Right cardiac atrium (tissue), 5 donors: ENCODE measurements around the gene CAV2. TPM values are rescaled to one million over a fixed set of nuclear protein-coding genes. Genes with fewer than 3 reads are reported as not detected.
"Not testable (repeated sequence)": the region's sequence is repeated elsewhere in the genome, so short reads cannot be mapped to it uniquely, and the experiment has no call there.

Experiments
- ATAC-seq, 2 donors: fragments of 200-7000 bp; cut with Tn5 transposase; one replicate each; pipeline versions ENCODE4 v1.8.0 to v1.9.1; 2020; ENCODE audit warnings: moderate library complexity in 2 of 2, mild to moderate bottlenecking in 1 of 2
- DNase-seq, 3 donors: peaks; one replicate each; pipeline ENCODE4 v3.0.0-alpha.2; 2020
- H3K27ac ChIP-seq: one replicate; pipeline ENCODE4 v1.5.1; 2013; ENCODE audit warnings: mild to moderate bottlenecking, low read length, control low read depth, moderate library complexity
- H3K27me3 ChIP-seq: one replicate; pipeline ENCODE4 v1.6.1; 2013; ENCODE audit not compliant: control insufficient read depth, insufficient read depth
- H3K4me1 ChIP-seq: one replicate; pipeline ENCODE4 v1.6.1; 2013; ENCODE audit warnings: low read length; ENCODE audit not compliant: control insufficient read depth, insufficient read depth
- H3K4me3 ChIP-seq: one replicate; pipeline ENCODE4 v1.5.1; 2013; ENCODE audit warnings: low read length, control low read depth
- H3K9me3 ChIP-seq: one replicate; pipeline ENCODE4 v1.6.1; 2013; ENCODE audit warnings: low read length; ENCODE audit not compliant: control insufficient read depth
- WGBS: extraction: QIAGEN DNeasy Blood & Tissue Kit; methylation state at CpG from one replicate; pipeline ENCODE4 v1.1.7; 2013; 5-methylcytosine and 5-hydroxymethylcytosine counted together
- intact Hi-C, 4 donors: fragments of 100-400 bp; cut with DNase I; formaldehyde crosslinking; loops; one replicate each; pipeline versions ENCODE4 v1.11.0 to v1.14.0; 2022 to 2023
- polyA plus RNA-seq: library from polyadenylated mRNA; stranded (reverse); fragments of 200-250 nt; gene quantifications from one replicate; pipeline ENCODE4 v1.2.3, GENCODE V29; 2013
- total RNA-seq, 4 donors: library from RNA; stranded (reverse); fragmentation: NEBNext Ultra II Directional; extraction: Animal tissue kit (Norgen Biotek cat#: 25700); gene quantifications; one replicate each; pipeline ENCODE4 v1.2.1, GENCODE V29; 2021
- donor health status: healthy with polysubstance abuse.
- donor health status: DM: no; HTN: yes; CAD: no.
- donor health status: DM: no; HTN: no; CAD: no.
- donor health status: DM: no; HTN: yes; CAD: no; lungs with severe emphysema.
- donor health status: DM: yes; HTN: yes; CAD: no.

CAV2 gene
- total and polyA plus RNA-seq, 5 donors = 136 to 233 (median 186) TPM

- 94% methylated on average over 2 of the region's 2 CpGs for WGBS
- H3K4me3 ChIP-seq = no peak overlapping the region
- no peak overlapping the region for H3K27ac ChIP-seq
- no peaks in the 10 kb centered on the region for H3K4me1 ChIP-seq
- ATAC-seq (no peak), DNase-seq (no peak)
- intact Hi-C loops = no loop called here
- no peaks in the 10 kb centered on the region for H3K9me3 ChIP-seq
- H3K27me3 ChIP-seq = no peaks in the 10 kb centered on the region
These were observed 34.4 kb upstream of the CAV2 start for GRCh38 chr7:116465125-116465524.

GRCh38 chr7:116468534-116468933 lies 31.0 kb upstream of the CAV2 start:
- no peak for ATAC-seq
- H3K4me1 ChIP-seq = no peaks in the 10 kb centered on the region
- no peak for DNase-seq

GRCh38 chr7:116477625-116478024 lies 21.9 kb upstream of the CAV2 start:
- Histone ChIP-seq H3K4me1 (no peaks in the 10 kb centered on the region), H3K27me3 (no peaks in the 10 kb centered on the region), H3K27ac (no peak overlapping the region), H3K9me3 (no peaks in the 10 kb centered on the region), H3K4me3 (no peak overlapping the region)
- ATAC-seq (no peak), DNase-seq (no peak)
- 99% methylated on average over 1 of the region's 1 CpG for WGBS
- intact Hi-C loops = no loop called here

More at GRCh38 chr7:116468534-116468933, 31.0 kb upstream of the CAV2 start:
- no peaks in the 10 kb centered on the region for H3K9me3 ChIP-seq
- H3K4me3 ChIP-seq = no peak overlapping the region
- WGBS = 68% methylated on average over 2 of the region's 2 CpGs
- H3K27me3 ChIP-seq = no peaks in the 10 kb centered on the region
- intact Hi-C loops = no loop called here
- no peak overlapping the region for H3K27ac ChIP-seq

GRCh38 chr7:116478834-116479233 lies 20.7 kb upstream of the CAV2 start:
- Histone ChIP-seq H3K9me3 (no peaks in the 10 kb centered on the region), H3K27me3 (no peaks in the 10 kb centered on the region), H3K27ac (no peak overlapping the region), H3K4me1 (no peaks in the 10 kb centered on the region), H3K4me3 (no peak overlapping the region)
- intact Hi-C loops = no loop called here
- ATAC-seq (no peak), DNase-seq (no peak)
- 85% methylated on average over 2 of the region's 2 CpGs for WGBS

GRCh38 chr7:116483271-116483942 lies 16.1 kb upstream of the CAV2 start:
- ATAC-seq = no peak
- Histone ChIP-seq H3K4me3 (no peak overlapping the region), H3K4me1 (no peaks in the 10 kb centered on the region), H3K9me3 (no peaks in the 10 kb centered on the region), H3K27me3 (no peaks in the 10 kb centered on the region), H3K27ac (no peak overlapping the region)
- WGBS = 74% methylated on average over 2 of the region's 2 CpGs
- DNase-seq = no peak
- intact Hi-C loops = loop anchor here in 1 of 4 donors (2.0 kb wide), 1 partner anchor 21 kb away; no protein-coding TSS in a partner anchor

GRCh38 chr7:116484389-116484788 lies 15.1 kb upstream of the CAV2 start:
- H3K27me3 ChIP-seq, ATAC-seq, intact Hi-C loops, H3K4me1 ChIP-seq, H3K9me3 ChIP-seq, H3K27ac ChIP-seq, DNase-seq, H3K4me3 ChIP-seq: not testable (repeated sequence)
- 97% methylated on average over 4 of the region's 4 CpGs for WGBS

GRCh38 chr7:116487907-116488521 lies 11.5 kb upstream of the CAV2 start:
- no peak overlapping the region for H3K27ac ChIP-seq
- ATAC-seq = no peak
- WGBS = 83% methylated on average over 5 of the region's 5 CpGs

GRCh38 chr7:116490351-116490750 lies 9.2 kb upstream of the CAV2 start:
- DNase-seq = no peak
- no peaks in the 10 kb centered on the region for H3K9me3 ChIP-seq
- ATAC-seq = no peak
- H3K27ac ChIP-seq = no peak overlapping the region
- no peak overlapping the region for H3K4me3 ChIP-seq
- intact Hi-C loops = loop anchor here in 1 of 4 donors (10.0 kb wide), 1 partner anchor 46 kb away; no protein-coding TSS in a partner anchor
- H3K27me3 ChIP-seq = no peaks in the 10 kb centered on the region
- H3K4me1 ChIP-seq = peaks cover 2% of the 10 kb centered on the region
- WGBS = 66% methylated on average over 2 of the region's 2 CpGs

More at GRCh38 chr7:116487907-116488521, 11.5 kb upstream of the CAV2 start:
- peaks cover 2% of the 10 kb centered on the region for H3K4me1 ChIP-seq
- H3K27me3 ChIP-seq = no peaks in the 10 kb centered on the region
- no peak for DNase-seq
- no peak overlapping the region for H3K4me3 ChIP-seq
- intact Hi-C loops = no loop called here
- H3K9me3 ChIP-seq = no peaks in the 10 kb centered on the region

- no peaks in the 10 kb centered on the region for H3K27me3 ChIP-seq
- intact Hi-C loops = loop anchor here in 1 of 4 donors (10.0 kb wide), 1 partner anchor 47 kb away; no protein-coding TSS in a partner anchor
- no peak for ATAC-seq
- H3K27ac ChIP-seq = no peak overlapping the region
- no peaks in the 10 kb centered on the region for H3K9me3 ChIP-seq
- no peak for DNase-seq
- peaks cover 2% of the 10 kb centered on the region for H3K4me1 ChIP-seq
- WGBS = 67% methylated on average over 3 of the region's 3 CpGs
- no peak overlapping the region for H3K4me3 ChIP-seq
These were observed 7.5 kb upstream of the CAV2 start for GRCh38 chr7:116491887-116492653.

- Histone ChIP-seq H3K4me3 (no peak overlapping the region), H3K4me1 (peaks cover 2% of the 10 kb centered on the region), H3K9me3 (no peaks in the 10 kb centered on the region), H3K27me3 (no peaks in the 10 kb centered on the region), H3K27ac (no peak overlapping the region)
- WGBS = 84% methylated on average over 3 of the region's 3 CpGs
- no peak for ATAC-seq
- no peak for DNase-seq
- intact Hi-C loops = loop anchor here in 1 of 4 donors (10.0 kb wide), 1 partner anchor 48 kb away; no protein-coding TSS in a partner anchor
These were observed 6.9 kb upstream of the CAV2 start for GRCh38 chr7:116492654-116493109.

- Histone ChIP-seq H3K9me3 (no peaks in the 10 kb centered on the region), H3K4me1 (peaks cover 2% of the 10 kb centered on the region), H3K27me3 (no peaks in the 10 kb centered on the region), H3K27ac (no peak overlapping the region), H3K4me3 (no peak overlapping the region)
- intact Hi-C loops = loop anchor here in 1 of 4 donors (10.0 kb wide), 1 partner anchor 49 kb away; no protein-coding TSS in a partner anchor
- 49% methylated on average over 1 of the region's 1 CpG for WGBS
- DNase-seq (no peak), ATAC-seq (no peak)
These were observed 6.1 kb upstream of the CAV2 start for GRCh38 chr7:116493449-116493848.
